ENCODE data around the gene HMCN1.

DNA sequence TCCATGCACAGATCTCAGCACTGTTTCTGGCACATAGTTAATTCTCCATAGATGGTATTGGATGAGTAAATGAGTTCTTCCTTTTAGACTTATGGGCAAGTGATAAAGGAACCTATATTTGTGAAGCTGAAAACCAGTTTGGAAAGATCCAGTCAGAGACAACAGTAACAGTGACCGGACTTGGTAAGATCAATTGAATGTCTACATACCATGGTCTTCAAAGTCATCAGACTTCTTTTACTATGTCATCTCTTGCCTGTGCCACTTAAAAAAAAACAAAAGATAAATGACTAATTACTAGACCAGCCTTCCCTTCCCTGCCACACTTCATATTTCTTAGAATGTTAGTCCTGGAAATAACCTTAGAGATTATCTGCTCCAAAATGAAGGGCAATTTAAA lies 246.7 kb downstream of the HMCN1 start:
- TF ChIP-seq POLR2A (IDR thresholded peaks at IDR 0.05): no peak
- TF ChIP-seq, protein P1, sequence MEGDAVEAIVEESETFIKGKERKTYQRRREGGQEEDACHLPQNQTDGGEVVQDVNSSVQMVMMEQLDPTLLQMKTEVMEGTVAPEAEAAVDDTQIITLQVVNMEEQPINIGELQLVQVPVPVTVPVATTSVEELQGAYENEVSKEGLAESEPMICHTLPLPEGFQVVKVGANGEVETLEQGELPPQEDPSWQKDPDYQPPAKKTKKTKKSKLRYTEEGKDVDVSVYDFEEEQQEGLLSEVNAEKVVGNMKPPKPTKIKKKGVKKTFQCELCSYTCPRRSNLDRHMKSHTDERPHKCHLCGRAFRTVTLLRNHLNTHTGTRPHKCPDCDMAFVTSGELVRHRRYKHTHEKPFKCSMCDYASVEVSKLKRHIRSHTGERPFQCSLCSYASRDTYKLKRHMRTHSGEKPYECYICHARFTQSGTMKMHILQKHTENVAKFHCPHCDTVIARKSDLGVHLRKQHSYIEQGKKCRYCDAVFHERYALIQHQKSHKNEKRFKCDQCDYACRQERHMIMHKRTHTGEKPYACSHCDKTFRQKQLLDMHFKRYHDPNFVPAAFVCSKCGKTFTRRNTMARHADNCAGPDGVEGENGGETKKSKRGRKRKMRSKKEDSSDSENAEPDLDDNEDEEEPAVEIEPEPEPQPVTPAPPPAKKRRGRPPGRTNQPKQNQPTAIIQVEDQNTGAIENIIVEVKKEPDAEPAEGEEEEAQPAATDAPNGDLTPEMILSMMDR (IDR thresholded peaks at IDR 0.05): no peak
